Loucy (cell line): ENCODE data around the gene ARHGAP40.

Experiments used
- CTCF ChIP-seq: fragments of 200-600 bp; sonication (generic); conservative IDR thresholded peaks from 2 replicates; pipeline ENCODE4 v1.5.1; 2014; ENCODE audit warnings: mild to moderate bottlenecking, antibody characterized with exemption, low read length
- EZH2phosphoT487 ChIP-seq: fragments of 200-600 bp; IDR thresholded peaks from 2 replicates; pipeline ENCODE4 v1.6.1; 2018; ENCODE audit warnings: antibody characterized with exemption, mild to moderate bottlenecking, moderate library complexity, borderline replicate concordance

- no peak for TF ChIP-seq CTCF
- no peak for TF ChIP-seq EZH2phosphoT487
Measured at GRCh38 chr20:38624084-38624483, 22.5 kb downstream of the ARHGAP40 start.
